ENCODE results near the gene MICAL3.
"Not testable (repeated sequence)": the region's sequence is repeated elsewhere in the genome, so short reads cannot be mapped to it uniquely, and the experiment has no call there.

DNA sequence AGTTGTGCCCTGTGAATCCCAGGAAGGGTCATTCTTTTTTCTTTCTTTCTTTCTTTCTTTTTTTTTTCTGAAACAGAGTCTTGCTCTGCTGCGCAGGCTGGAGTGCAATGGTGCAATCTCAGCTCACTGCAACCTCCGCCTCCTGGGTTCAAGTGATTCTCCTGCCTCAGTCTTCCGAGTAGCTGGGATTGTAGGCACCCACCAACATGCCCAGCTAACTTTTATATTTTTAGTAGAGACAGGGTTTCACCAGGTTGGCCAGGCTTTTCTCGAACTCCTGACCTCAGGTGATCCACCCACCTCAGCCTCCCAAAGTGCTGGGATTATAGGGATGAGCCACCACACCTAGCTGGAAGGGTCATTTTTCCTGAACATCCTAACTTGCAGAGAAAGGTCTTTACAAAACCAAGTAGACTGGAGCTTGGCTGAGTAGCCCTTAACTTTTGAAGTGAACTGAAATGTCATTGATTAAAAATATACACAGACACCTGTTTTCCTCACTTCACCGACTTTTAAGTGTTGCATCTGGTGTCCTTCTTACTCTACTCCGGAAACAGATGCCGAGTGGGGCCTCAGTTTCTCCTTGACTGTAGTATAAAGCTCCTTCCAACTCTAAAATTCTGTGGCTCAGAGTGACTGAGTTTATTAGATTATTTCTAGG is 47.1 kb upstream of the MICAL3 start:
- not testable (repeated sequence) for TF ChIP-seq POLR2A, EP300 (IDR thresholded peaks at IDR 0.05)
- TF ChIP-seq, protein P1, sequence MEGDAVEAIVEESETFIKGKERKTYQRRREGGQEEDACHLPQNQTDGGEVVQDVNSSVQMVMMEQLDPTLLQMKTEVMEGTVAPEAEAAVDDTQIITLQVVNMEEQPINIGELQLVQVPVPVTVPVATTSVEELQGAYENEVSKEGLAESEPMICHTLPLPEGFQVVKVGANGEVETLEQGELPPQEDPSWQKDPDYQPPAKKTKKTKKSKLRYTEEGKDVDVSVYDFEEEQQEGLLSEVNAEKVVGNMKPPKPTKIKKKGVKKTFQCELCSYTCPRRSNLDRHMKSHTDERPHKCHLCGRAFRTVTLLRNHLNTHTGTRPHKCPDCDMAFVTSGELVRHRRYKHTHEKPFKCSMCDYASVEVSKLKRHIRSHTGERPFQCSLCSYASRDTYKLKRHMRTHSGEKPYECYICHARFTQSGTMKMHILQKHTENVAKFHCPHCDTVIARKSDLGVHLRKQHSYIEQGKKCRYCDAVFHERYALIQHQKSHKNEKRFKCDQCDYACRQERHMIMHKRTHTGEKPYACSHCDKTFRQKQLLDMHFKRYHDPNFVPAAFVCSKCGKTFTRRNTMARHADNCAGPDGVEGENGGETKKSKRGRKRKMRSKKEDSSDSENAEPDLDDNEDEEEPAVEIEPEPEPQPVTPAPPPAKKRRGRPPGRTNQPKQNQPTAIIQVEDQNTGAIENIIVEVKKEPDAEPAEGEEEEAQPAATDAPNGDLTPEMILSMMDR (IDR thresholded peaks at IDR 0.05), result not testable (repeated sequence)

Data from tibial nerve (tissue), 4 donors.